ENCODE measurements around the gene TRIM62.

Gene TRIM62

GRCh38 chr1:33188572-33189275, 6.9 kb upstream of the TRIM62 start:
- Mint-ChIP-seq H3K4me3 (no peak overlapping the region), H3K9me3 (no peaks in the 10 kb centered on the region), H3K36me3 (ENCODE audit: low read depth) (no peaks in the 10 kb centered on the region), H3K27me3 (peaks cover 21% of the 10 kb centered on the region), H3K4me1 (ENCODE audit: low read depth) (peaks cover 6% of the 10 kb centered on the region), H3K27ac (no peak overlapping the region)

- peaks cover 6% of the 10 kb centered on the region for H3K4me1 Mint-ChIP-seq (ENCODE audit: low read depth)
- no peak overlapping the region for H3K27ac Mint-ChIP-seq
- H3K9me3 Mint-ChIP-seq: no peaks in the 10 kb centered on the region
- peaks cover 15% of the 10 kb centered on the region for H3K27me3 Mint-ChIP-seq
- no peak overlapping the region for H3K4me3 Mint-ChIP-seq
- no peaks in the 10 kb centered on the region for H3K36me3 Mint-ChIP-seq (ENCODE audit: low read depth)
These were observed 5.1 kb upstream of the TRIM62 start for GRCh38 chr1:33186936-33187335.

GRCh38 chr1:33185541-33185940, 3.7 kb upstream of the TRIM62 start:
- Mint-ChIP-seq H3K27me3 (peaks cover 11% of the 10 kb centered on the region), H3K9me3 (no peaks in the 10 kb centered on the region), H3K4me3 (no peak overlapping the region), H3K36me3 (ENCODE audit: low read depth) (no peaks in the 10 kb centered on the region), H3K27ac (no peak overlapping the region), H3K4me1 (ENCODE audit: low read depth) (peaks cover 8% of the 10 kb centered on the region)

- peaks cover 10% of the 10 kb centered on the region for H3K27me3 Mint-ChIP-seq
- no peak overlapping the region for H3K27ac Mint-ChIP-seq
- peaks cover 12% of the 10 kb centered on the region for H3K4me1 Mint-ChIP-seq (ENCODE audit: low read depth)
- H3K9me3 Mint-ChIP-seq: no peaks in the 10 kb centered on the region
- no peak overlapping the region for H3K4me3 Mint-ChIP-seq
- H3K36me3 Mint-ChIP-seq (ENCODE audit: low read depth): no peaks in the 10 kb centered on the region
These were observed 1.5 kb upstream of the TRIM62 start for GRCh38 chr1:33183306-33183705.

GRCh38 chr1:33182896-33183295, 1.1 kb upstream of the TRIM62 start:
- peak overlapping the region; percentile 85 for H3K4me3 Mint-ChIP-seq
- H3K27ac Mint-ChIP-seq: no peak overlapping the region

GRCh38 chr1:33182401-33182841, 578 bp upstream of the TRIM62 start:
- no peaks in the 10 kb centered on the region for H3K36me3 Mint-ChIP-seq (ENCODE audit: low read depth)
- peaks cover 10% of the 10 kb centered on the region for H3K27me3 Mint-ChIP-seq
- H3K9me3 Mint-ChIP-seq: no peaks in the 10 kb centered on the region
- H3K4me1 Mint-ChIP-seq (ENCODE audit: low read depth): peaks cover 12% of the 10 kb centered on the region
- peak overlapping the region; percentile 85 for H3K4me3 Mint-ChIP-seq
- no peak overlapping the region for H3K27ac Mint-ChIP-seq

More at GRCh38 chr1:33182896-33183295, 1.1 kb upstream of the TRIM62 start:
- Mint-ChIP-seq H3K27me3 (peaks cover 10% of the 10 kb centered on the region), H3K36me3 (ENCODE audit: low read depth) (no peaks in the 10 kb centered on the region), H3K9me3 (no peaks in the 10 kb centered on the region), H3K4me1 (ENCODE audit: low read depth) (peaks cover 12% of the 10 kb centered on the region)

GRCh38 chr1:33180911-33181890, 642 bp downstream of the TRIM62 start:
- peaks cover 12% of the 10 kb centered on the region for H3K4me1 Mint-ChIP-seq (ENCODE audit: low read depth)
- H3K27ac Mint-ChIP-seq: no peak overlapping the region
- no peaks in the 10 kb centered on the region for H3K9me3 Mint-ChIP-seq
- H3K27me3 Mint-ChIP-seq: peaks cover 10% of the 10 kb centered on the region
- peak overlapping the region; percentile 85 for H3K4me3 Mint-ChIP-seq
- H3K36me3 Mint-ChIP-seq (ENCODE audit: low read depth): no peaks in the 10 kb centered on the region

- Mint-ChIP-seq H3K4me3 (peak overlapping the region; percentile 61), H3K27ac (no peak overlapping the region), H3K36me3 (ENCODE audit: low read depth) (no peaks in the 10 kb centered on the region), H3K9me3 (no peaks in the 10 kb centered on the region), H3K4me1 (ENCODE audit: low read depth) (peaks cover 12% of the 10 kb centered on the region), H3K27me3 (peaks cover 7% of the 10 kb centered on the region)
These were observed 1.5 kb downstream of the TRIM62 start for GRCh38 chr1:33180226-33180910.

GRCh38 chr1:33178836-33179439, 2.9 kb downstream of the TRIM62 start:
- no peak overlapping the region for H3K4me3 Mint-ChIP-seq
- H3K9me3 Mint-ChIP-seq: no peaks in the 10 kb centered on the region
- H3K27me3 Mint-ChIP-seq: peaks cover 5% of the 10 kb centered on the region
- no peaks in the 10 kb centered on the region for H3K36me3 Mint-ChIP-seq (ENCODE audit: low read depth)
- peaks cover 12% of the 10 kb centered on the region for H3K4me1 Mint-ChIP-seq (ENCODE audit: low read depth)
- H3K27ac Mint-ChIP-seq: no peak overlapping the region

GRCh38 chr1:33177996-33178540, 3.8 kb downstream of the TRIM62 start:
- Mint-ChIP-seq H3K4me1 (ENCODE audit: low read depth) (peaks cover 12% of the 10 kb centered on the region), H3K4me3 (no peak overlapping the region), H3K9me3 (no peaks in the 10 kb centered on the region), H3K36me3 (ENCODE audit: low read depth) (no peaks in the 10 kb centered on the region), H3K27me3 (no peaks in the 10 kb centered on the region), H3K27ac (no peak overlapping the region)

GRCh38 chr1:33176887-33177286, 5.0 kb downstream of the TRIM62 start:
- Mint-ChIP-seq H3K27ac (no peak overlapping the region), H3K36me3 (ENCODE audit: low read depth) (no peaks in the 10 kb centered on the region), H3K9me3 (no peaks in the 10 kb centered on the region), H3K4me3 (no peak overlapping the region), H3K4me1 (ENCODE audit: low read depth) (peaks cover 12% of the 10 kb centered on the region), H3K27me3 (no peaks in the 10 kb centered on the region)

- Mint-ChIP-seq H3K4me1 (ENCODE audit: low read depth) (peaks cover 12% of the 10 kb centered on the region), H3K27ac (no peak overlapping the region), H3K4me3 (no peak overlapping the region), H3K27me3 (no peaks in the 10 kb centered on the region), H3K36me3 (ENCODE audit: low read depth) (no peaks in the 10 kb centered on the region), H3K9me3 (no peaks in the 10 kb centered on the region)
These were observed 5.4 kb downstream of the TRIM62 start for GRCh38 chr1:33176362-33176850.

GRCh38 chr1:33175865-33176264, 6.0 kb downstream of the TRIM62 start:
- Mint-ChIP-seq H3K4me1 (ENCODE audit: low read depth) (peaks cover 10% of the 10 kb centered on the region), H3K4me3 (no peak overlapping the region), H3K36me3 (ENCODE audit: low read depth) (no peaks in the 10 kb centered on the region), H3K27ac (no peak overlapping the region), H3K9me3 (no peaks in the 10 kb centered on the region), H3K27me3 (no peaks in the 10 kb centered on the region)

- H3K27me3 Mint-ChIP-seq: no peaks in the 10 kb centered on the region
- H3K4me3 Mint-ChIP-seq: no peak overlapping the region
- H3K36me3 Mint-ChIP-seq (ENCODE audit: low read depth): no peaks in the 10 kb centered on the region
- H3K9me3 Mint-ChIP-seq: no peaks in the 10 kb centered on the region
- no peak overlapping the region for H3K27ac Mint-ChIP-seq
- no peaks in the 10 kb centered on the region for H3K4me1 Mint-ChIP-seq (ENCODE audit: low read depth)
These were observed 8.8 kb downstream of the TRIM62 start for GRCh38 chr1:33173091-33173490.
